Transverse colon (tissue), 4 donors: ENCODE data around the gene HERC2. TPM values are rescaled to one million over a fixed set of nuclear protein-coding genes. Genes with fewer than 3 reads are reported as not detected.
A peak's percentile ranks its signal among the peaks of the same experiment; 100 is the strongest.
"Not testable (repeated sequence)": the region's sequence is repeated elsewhere in the genome, so short reads cannot be mapped to it uniquely, and the experiment has no call there.

Source experiments
- DNase-seq: peaks from one replicate; pipeline ENCODE4 v3.0.0-alpha.2; 2019
- H3K27ac ChIP-seq, 4 donors: fragments of 200-600 bp; sonication (generic); 2 replicates each; pipeline ENCODE4 v1.5.1; 2016 to 2018; ENCODE audit warnings: inconsistent platforms in 4 of 4
- H3K27me3 ChIP-seq: fragments of 200-600 bp; sonication (generic); 2 replicates; pipeline ENCODE4 v1.5.1; 2017; ENCODE audit warnings: inconsistent platforms
- H3K36me3 ChIP-seq, 4 donors: fragments of 200-600 bp; sonication (generic); 2 replicates each; pipeline ENCODE4 v1.5.1; 2017 to 2019; ENCODE audit warnings: inconsistent platforms in 4 of 4
- H3K4me1 ChIP-seq, 4 donors: fragments of 200-600 bp; sonication (generic); 2 replicates each; pipeline ENCODE4 v1.5.1; 2017 to 2020; ENCODE audit warnings: inconsistent platforms in 4 of 4
- H3K4me3 ChIP-seq, 4 donors: fragments of 200-600 bp; sonication (generic); 1 replicate in 1 of 4; 2 replicates in 3 of 4; pipeline versions ENCODE4 v1.5.1 to v1.6.1; 2017 to 2019; ENCODE audit warnings: inconsistent platforms in 4 of 4
- H3K9me3 ChIP-seq, 2 donors: fragments of 200-600 bp; sonication (generic); 2 replicates each; pipeline ENCODE4 v1.5.1; 2017 to 2019; ENCODE audit warnings: inconsistent platforms in 2 of 2
- EP300 ChIP-seq: sonication (generic); formaldehyde crosslinking; IDR thresholded peaks from one replicate; pipeline ENCODE4 v1.6.1; 2017; ENCODE audit warnings: antibody characterized with exemption, low read depth
- POLR2A ChIP-seq: fragments of 450-650 bp; IDR thresholded peaks from one replicate; pipeline ENCODE4 v1.6.1; 2016; ENCODE audit warnings: antibody characterized with exemption, mild to moderate bottlenecking, moderate library complexity
- POLR2AphosphoS5 ChIP-seq, 3 donors: sonication (generic); formaldehyde crosslinking; IDR thresholded peaks; one replicate each; pipeline ENCODE4 v1.6.1; 2016; ENCODE audit warnings: antibody characterized with exemption in 3 of 3
- WGBS, 2 donors: methylation state at CpG; one replicate each; pipeline ENCODE4 v1.1.5; 2018; ENCODE audit warnings: low coverage in 1 of 2; 5-methylcytosine and 5-hydroxymethylcytosine counted together
- in situ Hi-C, 4 donors: fragments of 200-750 bp; cut with MboI; loops; one replicate each; pipeline versions ENCODE4 v1.15.0 to v1.15.1; 2017; ENCODE audit warnings: low sequenced_read_pairs in 3 of 4, low pct_ligation_motif_present in 1 of 4, low pct_unique_long_range_greater_than_20kb in 1 of 4
- intact Hi-C: fragments of 100-400 bp; cut with DNase I; formaldehyde crosslinking; loops from one replicate; pipeline ENCODE4 v1.15.1; 2023; ENCODE audit warnings: low total_unique reads
- total RNA-seq, 4 donors: library from RNA; depleted of rRNA; stranded (reverse); fragments of >200 nt; gene quantifications; one replicate each; pipeline ENCODE4 v1.1.0, GENCODE V29; 2016
- TF ChIP-seq, protein P1 (sequence below), 5 experiments: fragments of 200-600 bp in 3 of 5; fragments of 450-650 bp in 2 of 5; sonication (generic) in 3 of 5; IDR thresholded peaks; 1 replicate in 2 of 5; 2 replicates in 3 of 5; pipeline ENCODE4 v1.5.1; 2016 to 2017; ENCODE audit warnings: antibody characterized with exemption in 5 of 5, inconsistent platforms in 3 of 5, mild to moderate bottlenecking in 2 of 5, moderate library complexity in 1 of 5

Gene HERC2
- total RNA-seq, 4 donors from 2014 or later: 64.9 to 182 (median 83.7) TPM

DNA sequence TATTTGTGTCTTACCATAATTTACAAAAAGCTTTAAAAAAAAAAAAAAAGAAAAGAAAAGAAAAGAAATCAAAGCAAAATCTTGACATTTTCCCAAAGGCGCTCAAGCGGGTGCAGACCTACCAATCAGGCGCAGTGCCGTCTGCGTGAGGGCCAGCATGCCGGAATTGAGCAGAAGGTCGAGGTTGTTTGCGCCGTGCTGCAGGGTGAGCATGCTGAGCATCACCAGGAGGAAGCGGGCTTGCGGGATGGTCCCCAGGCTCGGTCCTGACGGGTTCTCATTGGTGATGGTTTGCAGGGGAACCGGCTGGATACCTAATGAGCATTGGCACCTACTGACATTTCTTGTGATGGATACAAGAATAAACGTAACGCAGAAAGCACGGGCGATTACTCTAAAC is 93.9 kb downstream of the HERC2 start:
- DNase-seq: no peak
- peaks cover 0 to 20% (median 7%) of the 10 kb centered on the region in 4 donors for H3K36me3 ChIP-seq
- H3K27ac ChIP-seq: no peak overlapping the region
- intact Hi-C loops: no loop called here
- H3K9me3 ChIP-seq: no peaks in the 10 kb centered on the region
- 97 to 100% methylated on average over 5 to 18 of the region's 18 CpGs for WGBS, 2 donors
- in situ Hi-C loops: no loop called here
- H3K4me1 ChIP-seq: no peaks in the 10 kb centered on the region
- no peak overlapping the region for H3K4me3 ChIP-seq
- H3K27me3 ChIP-seq: no peaks in the 10 kb centered on the region
- no peak for TF ChIP-seq POLR2AphosphoS5 (IDR thresholded peaks at IDR 0.05)
- no peak for TF ChIP-seq EP300
- no peak for TF ChIP-seq POLR2A
- TF ChIP-seq, protein P1, sequence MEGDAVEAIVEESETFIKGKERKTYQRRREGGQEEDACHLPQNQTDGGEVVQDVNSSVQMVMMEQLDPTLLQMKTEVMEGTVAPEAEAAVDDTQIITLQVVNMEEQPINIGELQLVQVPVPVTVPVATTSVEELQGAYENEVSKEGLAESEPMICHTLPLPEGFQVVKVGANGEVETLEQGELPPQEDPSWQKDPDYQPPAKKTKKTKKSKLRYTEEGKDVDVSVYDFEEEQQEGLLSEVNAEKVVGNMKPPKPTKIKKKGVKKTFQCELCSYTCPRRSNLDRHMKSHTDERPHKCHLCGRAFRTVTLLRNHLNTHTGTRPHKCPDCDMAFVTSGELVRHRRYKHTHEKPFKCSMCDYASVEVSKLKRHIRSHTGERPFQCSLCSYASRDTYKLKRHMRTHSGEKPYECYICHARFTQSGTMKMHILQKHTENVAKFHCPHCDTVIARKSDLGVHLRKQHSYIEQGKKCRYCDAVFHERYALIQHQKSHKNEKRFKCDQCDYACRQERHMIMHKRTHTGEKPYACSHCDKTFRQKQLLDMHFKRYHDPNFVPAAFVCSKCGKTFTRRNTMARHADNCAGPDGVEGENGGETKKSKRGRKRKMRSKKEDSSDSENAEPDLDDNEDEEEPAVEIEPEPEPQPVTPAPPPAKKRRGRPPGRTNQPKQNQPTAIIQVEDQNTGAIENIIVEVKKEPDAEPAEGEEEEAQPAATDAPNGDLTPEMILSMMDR (IDR thresholded peaks at IDR 0.05): no peak

DNA sequence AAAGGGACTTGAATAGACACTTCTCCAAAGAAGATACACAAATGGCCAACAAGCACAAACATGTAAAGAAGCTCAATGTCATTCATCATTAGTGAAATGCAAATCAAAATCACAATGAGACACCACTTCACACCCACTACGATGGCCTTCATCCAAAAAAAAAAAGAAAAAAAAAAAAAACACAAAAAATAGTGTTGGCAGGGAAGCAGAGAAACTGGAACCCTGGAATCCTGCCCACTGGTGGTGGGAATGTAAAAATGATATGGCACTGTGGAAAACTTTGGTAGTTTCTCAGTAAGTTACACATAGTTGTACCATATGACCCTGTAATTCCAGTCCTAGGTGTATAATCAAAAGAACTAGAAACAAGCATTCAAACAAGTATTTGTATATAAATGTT is 94.7 kb downstream of the HERC2 start:
- H3K4me3 ChIP-seq, H3K4me1 ChIP-seq, intact Hi-C loops, in situ Hi-C loops, H3K27me3 ChIP-seq, H3K27ac ChIP-seq, DNase-seq, H3K9me3 ChIP-seq: not testable (repeated sequence)
- H3K36me3 ChIP-seq: peaks cover 0 to 20% (median 5%) of the 10 kb centered on the region in 4 donors
- TF ChIP-seq, protein P1 (IDR thresholded peaks at IDR 0.05): peak in 3 of 5 experiments; percentile 12 to 22 (median 16)
- 59 to 63% methylated on average over 1 of the region's 1 CpG for WGBS, 2 donors

DNA sequence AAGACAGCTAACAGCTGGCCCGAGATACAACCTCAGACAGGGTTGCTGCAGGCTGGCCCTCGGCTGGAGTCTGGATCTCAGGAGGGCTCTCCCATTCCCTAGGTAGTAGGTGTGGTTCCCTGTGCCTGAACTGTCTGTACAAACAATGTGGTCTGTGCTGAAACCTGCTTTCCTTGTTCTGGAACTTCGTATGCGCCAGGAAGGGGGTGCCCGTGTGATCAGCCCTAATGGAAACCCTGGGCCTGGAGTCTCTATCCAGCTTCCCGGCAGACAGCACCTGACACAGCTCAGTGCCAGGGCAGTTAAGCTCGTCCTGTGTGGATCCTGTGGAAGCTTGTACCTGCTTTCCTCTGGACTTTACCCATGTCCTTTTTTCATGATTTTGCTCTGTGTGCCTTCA is 99.4 kb downstream of the HERC2 start:
- H3K36me3 ChIP-seq: peaks cover 0 to 20% (median 9%) of the 10 kb centered on the region in 4 donors
- WGBS, 2 donors: 93 to 100% methylated on average over 1 to 7 of the region's 7 CpGs
- H3K27me3 ChIP-seq, H3K4me3 ChIP-seq, H3K9me3 ChIP-seq, H3K27ac ChIP-seq, intact Hi-C loops, H3K4me1 ChIP-seq, in situ Hi-C loops, DNase-seq: not testable (repeated sequence)

DNA sequence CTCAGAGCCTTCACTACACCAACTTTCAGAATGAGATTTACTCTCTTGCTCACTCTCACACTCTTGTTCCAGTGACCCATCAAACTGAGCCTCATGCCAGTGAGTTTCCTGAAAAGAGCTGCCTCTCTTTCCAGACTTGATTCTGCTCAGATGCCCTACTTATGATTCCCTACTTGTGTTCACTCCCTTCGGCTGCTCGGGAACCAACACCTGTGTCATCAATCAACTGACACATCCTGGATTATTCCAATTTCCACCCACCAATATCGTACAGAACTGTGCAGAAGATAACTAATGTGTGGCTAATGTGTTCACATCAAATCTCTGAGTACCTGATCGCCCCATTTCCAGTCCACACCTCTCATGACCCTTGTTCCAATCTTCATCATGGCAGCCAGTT is 100.3 kb downstream of the HERC2 start:
- intact Hi-C loops, H3K4me1 ChIP-seq, H3K9me3 ChIP-seq, H3K4me3 ChIP-seq, in situ Hi-C loops, DNase-seq, H3K27ac ChIP-seq, H3K27me3 ChIP-seq: not testable (repeated sequence)
- peaks cover 0 to 20% (median 9%) of the 10 kb centered on the region in 4 donors for H3K36me3 ChIP-seq
- 97% methylated on average over 4 of the region's 4 CpGs; no CpG with 5 or more reads in 1 of the 2 donors for WGBS, 2 donors

DNA sequence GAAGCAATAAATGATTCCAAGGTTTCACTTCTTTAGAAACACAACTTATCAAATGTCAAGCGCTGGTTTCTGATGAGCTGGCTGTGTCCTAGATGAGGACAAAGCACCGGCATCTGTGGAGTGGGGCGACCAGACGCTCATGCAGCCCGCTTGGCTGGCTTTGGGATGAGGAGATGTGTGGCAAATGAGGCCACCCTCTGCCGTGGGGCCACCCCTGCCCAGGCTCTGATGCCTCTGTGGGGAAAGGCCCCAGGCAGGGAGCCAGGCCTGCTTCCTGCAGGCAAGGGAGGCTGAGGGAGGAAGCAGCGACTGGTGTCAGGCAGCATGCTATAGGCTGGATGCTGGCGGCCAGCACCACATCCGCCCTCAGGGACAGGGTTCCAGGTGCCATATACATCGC is 102.9 kb downstream of the HERC2 start:
- Histone ChIP-seq H3K27me3 (no peaks in the 10 kb centered on the region), H3K4me1 (no peaks in the 10 kb centered on the region), H3K9me3 (no peaks in the 10 kb centered on the region), H3K4me3 (no peak overlapping the region), H3K36me3 (peaks cover 0 to 29% (median 14%) of the 10 kb centered on the region in 4 donors), H3K27ac (no peak overlapping the region)
- DNase-seq: no peak
- intact Hi-C loops (no loop called here), in situ Hi-C loops (no loop called here)
- 93 to 100% methylated on average over 3 to 9 of the region's 10 CpGs for WGBS, 2 donors
- no peak for TF ChIP-seq POLR2AphosphoS5 (IDR thresholded peaks at IDR 0.05)
- TF ChIP-seq, protein P1 (IDR thresholded peaks at IDR 0.05): no peak
- no peak for TF ChIP-seq POLR2A
- no peak for TF ChIP-seq EP300

DNA sequence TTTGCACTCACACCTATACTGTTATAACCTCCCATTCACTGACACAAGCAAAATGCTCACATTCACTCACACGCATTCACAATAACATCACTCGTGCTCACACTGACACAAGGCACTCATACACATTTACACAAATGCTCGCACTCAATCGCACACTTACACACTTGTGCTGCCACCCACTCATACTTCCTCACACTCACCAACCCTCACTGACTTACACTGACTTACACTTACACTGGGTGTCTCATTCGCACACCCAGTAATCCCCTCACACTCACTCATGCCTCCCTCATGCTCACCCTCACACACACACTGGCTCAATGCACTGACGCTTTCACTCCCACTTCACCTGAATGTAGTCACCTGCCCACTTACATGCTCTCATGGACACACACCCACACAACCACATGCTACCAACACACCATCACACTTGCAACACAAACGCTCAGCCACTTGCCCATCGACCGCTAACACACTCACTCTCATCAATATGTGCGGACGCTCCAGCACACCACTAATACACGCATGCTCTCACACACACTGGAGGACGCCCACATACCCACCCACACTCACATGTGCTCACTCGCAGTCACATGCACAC is 104.9 kb downstream of the HERC2 start:
- H3K36me3 ChIP-seq: peaks cover 0 to 33% (median 16%) of the 10 kb centered on the region in 4 donors
- H3K4me1 ChIP-seq, H3K27ac ChIP-seq, H3K27me3 ChIP-seq, intact Hi-C loops, in situ Hi-C loops, H3K4me3 ChIP-seq, DNase-seq, H3K9me3 ChIP-seq: not testable (repeated sequence)
- WGBS, 2 donors: 93 to 97% methylated on average over 9 to 14 of the region's 14 CpGs

DNA sequence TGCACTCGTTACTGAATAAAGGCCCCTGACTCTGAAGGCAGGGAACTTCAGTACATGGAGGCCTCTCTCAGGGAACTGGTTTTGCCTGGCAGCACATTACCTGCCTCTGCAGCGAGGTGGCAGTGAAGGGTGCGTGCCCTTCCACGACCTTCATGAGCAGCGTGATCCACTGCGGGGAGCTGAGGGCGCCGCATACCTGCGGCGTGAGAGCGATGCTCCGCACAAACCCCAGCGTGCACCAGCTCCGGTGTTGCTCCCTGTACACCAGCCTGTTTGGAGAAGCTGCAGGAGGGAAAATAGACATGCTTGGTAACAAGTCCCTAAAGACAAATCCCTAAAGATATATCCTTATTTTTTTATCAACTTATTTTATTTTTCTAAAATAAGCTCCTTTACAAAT is 106.5 kb downstream of the HERC2 start:
- peaks cover 0 to 34% (median 16%) of the 10 kb centered on the region in 4 donors for H3K36me3 ChIP-seq
- intact Hi-C loops: not testable (repeated sequence)

More for the DNA sequence above, 106.5 kb downstream of the HERC2 start:
- in situ Hi-C loops, H3K9me3 ChIP-seq, H3K4me3 ChIP-seq, H3K27ac ChIP-seq, DNase-seq, H3K27me3 ChIP-seq, H3K4me1 ChIP-seq: not testable (repeated sequence)
- WGBS, 2 donors: 91% methylated on average over 11 of the region's 14 CpGs; no CpG with 5 or more reads in 1 of the 2 donors
